Sigmoid colon (tissue), 3 donors: Measurements from ENCODE around the gene AMMECR1.

Source experiments
- POLR2A ChIP-seq, 2 donors: fragments of 450-650 bp; IDR thresholded peaks; one replicate each; pipeline ENCODE4 v1.6.1; 2016; ENCODE audit warnings: antibody characterized with exemption in 2 of 2, mild to moderate bottlenecking in 2 of 2, moderate library complexity in 2 of 2
- TF ChIP-seq, protein P1 (sequence below), 4 experiments: fragments of 450-650 bp in 3 of 4; fragments of 200-600 bp in 1 of 4; IDR thresholded peaks; one replicate each; pipeline ENCODE4 v1.5.1; 2016 to 2019; ENCODE audit warnings: antibody characterized with exemption in 4 of 4, mild to moderate bottlenecking in 3 of 4, moderate library complexity in 2 of 4

DNA sequence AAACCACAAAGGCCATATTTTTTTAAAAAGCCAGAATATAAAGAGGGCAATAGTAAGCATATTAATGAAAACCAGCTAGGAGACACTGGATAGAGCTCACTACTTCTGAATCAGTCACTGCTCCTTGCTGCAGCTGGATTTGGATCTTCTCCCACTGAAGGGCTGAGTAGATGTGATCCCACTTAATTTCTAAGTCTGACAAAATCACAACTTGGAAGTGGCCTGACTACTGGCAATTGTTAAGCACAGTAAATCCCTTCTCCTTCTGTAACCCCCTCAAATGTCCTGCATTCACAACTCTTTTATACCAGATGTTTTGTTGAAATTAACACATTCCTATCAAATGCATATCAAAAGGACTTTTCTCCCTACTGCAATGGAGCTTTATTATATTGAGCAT, 72.9 kb downstream of the AMMECR1 start:
- TF ChIP-seq, protein P1, sequence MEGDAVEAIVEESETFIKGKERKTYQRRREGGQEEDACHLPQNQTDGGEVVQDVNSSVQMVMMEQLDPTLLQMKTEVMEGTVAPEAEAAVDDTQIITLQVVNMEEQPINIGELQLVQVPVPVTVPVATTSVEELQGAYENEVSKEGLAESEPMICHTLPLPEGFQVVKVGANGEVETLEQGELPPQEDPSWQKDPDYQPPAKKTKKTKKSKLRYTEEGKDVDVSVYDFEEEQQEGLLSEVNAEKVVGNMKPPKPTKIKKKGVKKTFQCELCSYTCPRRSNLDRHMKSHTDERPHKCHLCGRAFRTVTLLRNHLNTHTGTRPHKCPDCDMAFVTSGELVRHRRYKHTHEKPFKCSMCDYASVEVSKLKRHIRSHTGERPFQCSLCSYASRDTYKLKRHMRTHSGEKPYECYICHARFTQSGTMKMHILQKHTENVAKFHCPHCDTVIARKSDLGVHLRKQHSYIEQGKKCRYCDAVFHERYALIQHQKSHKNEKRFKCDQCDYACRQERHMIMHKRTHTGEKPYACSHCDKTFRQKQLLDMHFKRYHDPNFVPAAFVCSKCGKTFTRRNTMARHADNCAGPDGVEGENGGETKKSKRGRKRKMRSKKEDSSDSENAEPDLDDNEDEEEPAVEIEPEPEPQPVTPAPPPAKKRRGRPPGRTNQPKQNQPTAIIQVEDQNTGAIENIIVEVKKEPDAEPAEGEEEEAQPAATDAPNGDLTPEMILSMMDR (IDR thresholded peaks at IDR 0.05): no peak
- TF ChIP-seq POLR2A (IDR thresholded peaks at IDR 0.05): no peak
